HG02588 (cell line): ENCODE data around the gene LRBA.
A peak's percentile ranks its signal among the peaks of the same experiment; 100 is the strongest.

Experiments used
- ATAC-seq: cut with Tn5 transposase; IDR thresholded peaks from one replicate; pipeline ENCODE4 v1.9.1; 2021; ENCODE audit warnings: mild to moderate bottlenecking, moderate library complexity; ENCODE audit not compliant: unreplicated experiment

The LRBA gene

DNA sequence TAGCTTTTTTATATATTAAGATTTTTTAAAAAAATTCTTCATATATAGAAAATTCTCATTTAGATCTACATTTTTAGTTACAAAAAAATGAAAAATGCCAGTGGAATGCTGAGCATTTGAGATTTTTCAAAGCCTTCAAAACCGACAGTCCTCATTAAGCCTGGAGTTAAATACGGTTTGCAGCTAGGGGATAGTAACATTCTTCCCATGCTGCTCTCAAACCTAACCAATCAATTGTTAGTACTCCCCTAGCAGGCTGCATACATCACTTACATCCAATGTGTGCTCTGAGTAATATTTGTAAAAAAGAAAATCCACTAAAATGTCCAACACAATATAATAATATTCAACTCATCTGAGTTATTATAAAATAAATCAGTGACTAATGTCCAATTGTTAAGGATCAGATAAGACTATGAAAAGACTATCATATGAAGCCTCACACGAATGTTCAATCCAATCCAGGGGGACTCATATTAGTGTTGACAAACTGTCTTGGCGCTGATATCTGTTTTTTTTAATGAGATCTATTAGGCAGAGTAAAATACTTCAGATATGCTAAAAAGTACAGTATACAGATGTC, 660.8 kb downstream of the LRBA start:
- no peak for ATAC-seq

GRCh38 chr4:150348079-150348478, 667.0 kb downstream of the LRBA start:
- ATAC-seq, result no peak

- no peak for ATAC-seq
Measured at GRCh38 chr4:150345207-150345744, 669.8 kb downstream of the LRBA start.

- no peak for ATAC-seq
Measured at GRCh38 chr4:150343796-150344195, 671.3 kb downstream of the LRBA start.

DNA sequence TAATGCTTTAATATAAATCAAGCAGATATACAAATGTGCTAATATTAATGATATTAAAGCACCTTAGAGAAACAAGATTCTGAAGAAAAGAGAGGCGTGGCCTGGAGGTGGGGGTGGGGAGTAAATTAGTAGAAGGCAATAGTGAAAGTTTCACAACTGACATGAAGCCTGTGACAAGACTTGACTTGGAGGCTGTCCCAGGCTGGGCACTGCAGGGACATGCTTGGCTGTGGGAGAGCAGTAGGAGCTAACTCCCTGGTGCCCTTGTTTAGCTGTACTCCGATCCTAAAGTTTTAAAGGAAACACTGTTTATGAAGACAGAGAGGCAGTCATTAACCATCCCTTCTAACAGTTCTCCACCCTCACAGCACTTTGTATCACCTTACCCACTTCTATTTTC, 672.1 kb downstream of the LRBA start:
- no peak for ATAC-seq

GRCh38 chr4:150337734-150338133, 677.4 kb downstream of the LRBA start:
- ATAC-seq, result no peak

DNA sequence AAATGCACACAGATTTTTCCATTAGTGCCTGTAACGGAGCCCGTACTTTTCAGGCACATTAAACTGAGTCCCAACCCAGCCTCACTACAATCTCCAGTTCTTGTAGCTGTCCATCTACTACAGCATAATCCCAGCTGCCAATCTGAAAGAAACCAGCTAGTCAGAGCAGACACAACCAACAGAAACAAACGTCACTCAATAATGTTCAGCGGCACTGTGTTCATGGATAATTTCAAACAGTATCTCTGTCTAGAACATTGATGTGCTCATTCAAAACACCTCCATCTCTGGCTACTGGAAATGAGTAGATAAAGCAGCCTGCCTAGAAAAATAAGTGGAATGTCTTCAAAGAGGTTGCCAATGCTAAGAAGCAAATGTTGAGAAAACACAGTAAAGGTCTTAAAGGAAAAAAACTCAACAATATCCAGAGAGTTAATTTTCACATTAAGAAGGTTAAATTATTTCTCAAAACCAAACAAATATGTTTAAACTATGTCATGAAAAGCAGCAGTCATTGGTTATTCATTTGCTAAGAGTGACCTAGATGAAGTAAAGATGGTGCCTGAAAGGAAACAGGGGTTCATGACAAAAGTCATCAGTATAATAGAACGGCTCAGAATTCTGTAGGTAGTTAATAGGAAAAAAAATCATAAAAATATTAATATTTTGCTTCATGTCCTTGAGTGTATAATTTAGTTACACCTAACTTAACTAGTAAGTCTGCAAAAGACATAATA, 678.2 kb downstream of the LRBA start:
- no peak for ATAC-seq

GRCh38 chr4:150332961-150333360, 682.1 kb downstream of the LRBA start:
- ATAC-seq, result no peak

GRCh38 chr4:150332086-150332485, 683.0 kb downstream of the LRBA start:
- ATAC-seq, result no peak

- no peak for ATAC-seq
Measured at GRCh38 chr4:150329373-150329772, 685.7 kb downstream of the LRBA start.

- ATAC-seq, result no peak
Measured at GRCh38 chr4:150328496-150328895, 686.6 kb downstream of the LRBA start.

GRCh38 chr4:150327262-150327780, 687.8 kb downstream of the LRBA start:
- ATAC-seq, result no peak

GRCh38 chr4:150325872-150326271, 689.2 kb downstream of the LRBA start:
- ATAC-seq, result peak; percentile 80

GRCh38 chr4:150323406-150324325, 691.4 kb downstream of the LRBA start:
- no peak for ATAC-seq

DNA sequence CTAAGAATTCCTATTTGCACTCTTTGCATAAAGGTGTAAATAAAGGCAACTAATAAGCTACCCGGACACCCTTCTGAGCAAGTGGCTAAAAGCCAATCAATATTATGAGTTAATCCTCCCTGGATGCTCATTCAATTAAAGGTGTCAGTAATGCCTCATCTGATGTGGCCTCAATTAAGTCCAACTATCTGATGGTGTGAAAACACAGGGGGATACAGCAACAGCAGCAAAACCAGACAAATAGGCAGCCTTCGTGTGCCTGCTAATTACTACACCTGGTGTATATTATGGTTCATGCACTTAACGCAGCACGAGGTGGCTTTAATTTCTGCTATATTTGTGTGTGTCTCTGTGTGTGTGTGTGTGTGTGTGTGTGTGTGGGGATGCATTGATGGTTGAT, 692.4 kb downstream of the LRBA start:
- ATAC-seq, result no peak

GRCh38 chr4:150321113-150321512, 694.0 kb downstream of the LRBA start:
- no peak for ATAC-seq

DNA sequence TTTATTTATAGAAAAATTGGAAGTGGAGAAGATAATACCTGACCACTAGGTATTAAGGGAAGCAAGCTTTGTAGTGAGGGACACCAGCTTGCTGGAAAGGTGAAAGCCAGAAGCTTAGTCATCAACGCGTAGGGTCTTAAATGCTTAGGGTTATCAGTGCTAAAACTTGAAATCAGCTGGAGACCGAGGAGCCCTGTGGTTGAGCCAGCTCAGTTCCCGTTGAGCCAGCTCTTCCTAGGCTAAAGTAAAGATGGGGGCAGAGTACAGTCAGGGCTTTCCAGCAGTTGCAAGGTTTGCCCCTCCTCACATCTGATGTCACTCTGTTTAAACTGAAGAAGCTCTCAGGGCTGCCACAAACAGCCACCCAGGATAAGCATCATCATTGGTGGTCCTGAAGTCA, 696.1 kb downstream of the LRBA start:
- no peak for ATAC-seq

GRCh38 chr4:150318527-150318926, 696.6 kb downstream of the LRBA start:
- ATAC-seq, result no peak

- ATAC-seq, result no peak
Measured at GRCh38 chr4:150316332-150317205, 698.5 kb downstream of the LRBA start.

GRCh38 chr4:150315691-150316090, 699.4 kb downstream of the LRBA start:
- ATAC-seq, result no peak
